HK-2 (cell line): ENCODE results near the gene CALML3.

Experiments
- DNase-seq: peaks from one replicate; pipeline ENCODE4 v3.0.0-alpha.2; 2018; ENCODE audit not compliant: unreplicated experiment

CALML3 gene

DNA sequence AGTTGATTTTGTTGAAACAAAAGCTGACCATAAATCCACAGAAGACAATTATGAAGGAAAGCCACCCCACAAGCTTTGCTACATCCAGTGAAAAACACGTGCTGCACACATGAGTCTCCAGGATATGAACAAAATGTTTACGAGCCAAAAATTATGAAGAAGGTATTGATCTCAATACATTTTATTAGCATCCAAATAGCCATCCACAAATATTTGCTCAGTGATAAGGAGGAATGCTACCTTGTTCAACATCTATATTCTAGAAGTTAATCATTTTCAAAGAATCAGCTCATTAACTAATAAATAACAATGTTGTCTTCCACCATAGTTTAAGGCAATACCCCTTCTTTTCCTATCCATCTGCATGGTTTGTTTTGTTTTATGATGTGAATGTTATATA is 42.7 kb downstream of the CALML3 start:
- no peak for DNase-seq

- no peak for DNase-seq
Measured at GRCh38 chr10:5568984-5569383, 44.2 kb downstream of the CALML3 start.

DNA sequence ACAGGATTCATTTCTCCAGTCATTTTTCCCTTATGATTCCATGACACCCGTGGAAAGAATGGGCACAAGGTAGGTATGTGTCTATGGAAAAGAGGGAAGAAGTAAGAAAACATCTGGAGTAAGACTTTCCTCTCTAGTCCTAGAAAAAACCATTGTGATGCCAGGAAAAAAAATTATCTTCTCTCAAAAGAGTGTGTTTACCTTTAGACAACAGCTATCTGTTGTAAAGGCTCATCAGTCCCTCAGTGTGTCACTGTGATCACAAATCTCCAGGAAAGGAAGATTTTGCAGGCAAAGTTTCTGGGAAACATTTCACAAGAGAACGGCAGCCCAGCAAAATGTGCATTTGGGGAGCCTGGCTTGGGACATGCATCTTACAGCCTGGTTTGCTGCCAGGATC is 44.8 kb downstream of the CALML3 start:
- DNase-seq = no peak

DNA sequence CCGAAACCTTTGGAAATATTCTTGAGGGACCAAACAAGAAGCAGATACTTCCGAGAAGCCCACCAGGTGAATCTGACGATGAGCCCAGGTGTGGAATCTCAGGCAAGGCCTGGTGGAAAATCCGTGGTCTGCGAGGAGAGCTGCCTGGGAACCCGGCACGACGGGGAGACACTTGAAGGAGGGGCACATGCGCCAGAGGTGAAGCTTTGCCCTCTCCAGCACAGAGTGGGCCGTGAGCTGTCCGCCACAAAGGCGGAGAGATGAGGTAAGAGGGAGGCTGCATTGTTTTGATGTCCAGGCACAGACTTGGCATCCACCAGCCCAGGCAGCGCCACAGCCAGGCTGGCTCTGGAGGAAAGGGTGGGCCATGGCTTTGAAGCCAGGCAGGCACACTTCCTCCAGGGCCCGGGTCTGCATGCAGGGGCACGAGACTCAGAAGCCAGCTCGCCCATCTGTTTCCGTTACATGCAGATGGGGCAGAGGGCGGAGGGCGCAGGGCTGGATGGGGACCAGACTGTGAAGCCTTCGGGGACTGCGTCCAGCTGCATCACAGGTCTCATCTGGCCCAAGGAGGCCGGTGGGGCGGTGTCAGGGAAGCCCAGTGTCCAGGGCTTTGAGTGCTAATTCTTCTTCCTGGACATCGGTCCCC is 45.4 kb downstream of the CALML3 start:
- no peak for DNase-seq

GRCh38 chr10:5570979-5571810 is 46.4 kb downstream of the CALML3 start:
- no peak for DNase-seq

DNA sequence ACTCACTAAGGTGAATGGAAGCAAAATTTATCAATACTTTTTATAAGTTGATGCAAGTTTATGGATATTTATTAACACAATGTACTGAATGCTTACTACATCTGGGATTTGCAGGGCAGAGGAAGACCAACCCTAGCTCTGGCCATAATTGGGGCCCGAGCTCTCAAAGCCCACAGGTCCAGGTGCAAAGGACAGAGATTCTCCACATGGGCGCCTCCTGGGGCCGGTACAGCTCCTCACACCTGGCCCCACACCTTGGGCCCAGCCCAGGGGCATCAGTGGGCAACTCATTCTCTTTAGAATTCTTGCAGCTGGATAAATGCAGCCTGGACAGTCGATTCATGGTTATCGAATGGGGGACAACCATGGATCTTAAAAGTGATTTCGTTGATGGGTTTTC is 47.1 kb downstream of the CALML3 start:
- no peak for DNase-seq

DNA sequence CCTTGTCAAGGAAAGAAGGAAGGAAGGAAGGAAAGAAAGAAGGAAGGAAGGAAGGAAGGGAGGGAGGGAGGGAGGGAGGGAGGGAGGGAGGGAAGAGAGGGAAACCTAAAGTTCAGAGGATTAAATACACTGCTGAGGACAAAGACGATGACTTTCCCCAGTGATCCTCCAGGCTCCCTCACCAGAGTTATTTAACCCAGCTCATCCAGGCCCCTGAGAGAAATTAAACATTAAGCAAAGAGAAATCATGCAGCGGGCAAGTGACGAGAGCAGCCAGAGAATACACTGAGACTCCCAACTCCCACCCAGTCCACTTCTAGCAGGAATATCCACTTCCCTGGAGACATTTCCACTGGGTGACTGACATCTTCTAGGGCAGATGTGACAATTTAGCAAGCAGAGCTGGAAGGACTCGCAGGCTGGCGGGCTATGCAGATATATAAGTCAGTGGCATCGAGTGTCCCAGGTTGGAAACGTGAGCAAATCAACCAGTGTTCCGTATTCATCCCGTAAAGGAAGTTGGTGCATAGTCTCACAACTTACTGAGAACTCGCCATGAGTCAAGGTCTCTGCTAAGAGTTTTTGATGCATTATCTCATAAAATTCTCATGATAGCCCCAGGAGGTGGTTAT is 48.7 kb downstream of the CALML3 start:
- no peak for DNase-seq

- no peak for DNase-seq
Measured at GRCh38 chr10:5573968-5574641, 49.3 kb downstream of the CALML3 start.

- DNase-seq = no peak
Measured at GRCh38 chr10:5574642-5575131, 49.9 kb downstream of the CALML3 start.

- DNase-seq = no peak
Measured at GRCh38 chr10:5575144-5575481, 50.4 kb downstream of the CALML3 start.

- DNase-seq = no peak
Measured at GRCh38 chr10:5575482-5576153, 50.9 kb downstream of the CALML3 start.

DNA sequence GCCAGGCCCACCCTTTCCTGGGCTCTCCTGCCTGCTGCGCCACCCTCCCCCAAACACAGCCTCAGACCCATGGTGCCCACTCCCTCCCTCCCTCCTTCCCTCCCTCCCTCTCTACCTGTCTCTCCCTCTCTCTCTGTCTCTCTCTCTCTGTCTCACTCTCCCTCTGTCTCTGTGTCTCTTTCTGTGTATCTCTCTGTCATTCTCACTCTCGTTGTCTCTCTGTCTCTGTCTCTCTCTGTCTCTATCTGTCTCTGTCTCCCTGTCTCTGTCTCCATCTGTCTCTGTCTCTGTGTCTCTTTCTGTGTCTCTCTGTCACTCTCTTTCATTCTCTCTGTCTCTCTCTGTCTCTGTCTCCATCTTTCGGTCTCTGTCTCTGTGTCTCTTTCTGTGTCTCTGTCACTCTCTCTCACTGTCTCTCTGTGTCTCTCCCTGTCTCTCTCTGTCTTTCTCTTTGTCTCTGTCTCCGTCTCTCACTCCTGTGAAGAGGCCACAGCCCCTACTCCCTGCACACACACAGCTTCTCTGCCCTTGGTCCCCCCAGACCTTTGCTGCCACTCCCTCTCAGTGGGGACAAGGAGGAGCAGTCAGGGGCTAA is 51.5 kb downstream of the CALML3 start:
- DNase-seq = no peak
